WTC11 (cell line): Measurements from ENCODE around the gene WNT3A. TPM values are rescaled to one million over a fixed set of nuclear protein-coding genes. Genes with fewer than 3 reads are reported as not detected.
A peak's percentile ranks its signal among the peaks of the same experiment; 100 is the strongest.

Source experiments
- ATAC-seq: fragments of 200-7000 bp; cut with Tn5 transposase; 2 replicates; pipeline ENCODE4 v1.10.0; 2021; ENCODE audit warnings: mild to moderate bottlenecking, moderate library complexity
- CTCF ChIA-PET: fragments of 300-600 bp; sonication (Branson Sonifier 250); formaldehyde crosslinking; loops from one replicate; lab custom pipeline; 2021; ENCODE audit warnings: antibody characterized with exemption; lab: Charles Lee
- POLR2A ChIA-PET: fragments of 350-600 bp; sonication (Branson Sonifier 250); formaldehyde crosslinking; loops from one replicate; lab custom pipeline; 2021; ENCODE audit warnings: antibody characterized with exemption; lab: Charles Lee
- DNase-seq: peaks from one replicate; pipeline ENCODE4 v3.0.0; 2021; ENCODE audit warnings: low spot score
- H3K27ac Mint-ChIP-seq: 2 replicates; pipeline ENCODE4 v1.8.0; 2021; ENCODE audit warnings: mixed read lengths
- H3K27me3 Mint-ChIP-seq: 2 replicates; pipeline ENCODE4 v1.8.0; 2021; ENCODE audit warnings: low read depth, mild to moderate bottlenecking, moderate library complexity, mixed read lengths
- H3K36me3 Mint-ChIP-seq: 2 replicates; pipeline ENCODE4 v1.8.0; 2021; ENCODE audit warnings: mixed read lengths
- H3K4me1 Mint-ChIP-seq: 2 replicates; pipeline ENCODE4 v1.8.0; 2022; ENCODE audit warnings: mixed read lengths
- H3K4me3 Mint-ChIP-seq: 2 replicates; pipeline ENCODE4 v1.8.0; 2021; ENCODE audit warnings: mild to moderate bottlenecking, moderate library complexity, mixed read lengths
- H3K9me3 Mint-ChIP-seq: 2 replicates; pipeline ENCODE4 v1.8.0; 2021; ENCODE audit warnings: mixed read lengths
- FOXP1 ChIP-seq: sonication (generic); formaldehyde crosslinking; IDR thresholded peaks from 2 replicates; pipeline ENCODE4 v1.8.0; 2022; ENCODE audit warnings: missing genetic modification reagents, mild to moderate bottlenecking, moderate library complexity, borderline replicate concordance
- NFYB ChIP-seq: sonication (generic); formaldehyde crosslinking; conservative IDR thresholded peaks from 2 replicates; pipeline ENCODE4 v1.8.0; 2022; ENCODE audit warnings: low read depth, missing genetic modification reagents
- NR2C2 ChIP-seq: sonication (generic); formaldehyde crosslinking; IDR thresholded peaks from 2 replicates; pipeline ENCODE4 v1.8.0; 2022; ENCODE audit warnings: mild to moderate bottlenecking, missing genetic modification reagents
- RELA ChIP-seq: sonication (generic); formaldehyde crosslinking; IDR thresholded peaks from 2 replicates; pipeline ENCODE4 v1.8.1; 2022; ENCODE audit warnings: missing genetic modification reagents, mild to moderate bottlenecking, borderline replicate concordance
- SP1 ChIP-seq: sonication (generic); formaldehyde crosslinking; conservative IDR thresholded peaks from 2 replicates; pipeline ENCODE4 v1.8.1; 2022; ENCODE audit warnings: missing genetic modification reagents
- TP53 ChIP-seq: sonication (generic); formaldehyde crosslinking; IDR thresholded peaks from 2 replicates; pipeline ENCODE4 v1.8.1; 2023; ENCODE audit warnings: mild to moderate bottlenecking, missing genetic modification reagents
- ZBTB21 ChIP-seq: sonication (generic); formaldehyde crosslinking; IDR thresholded peaks from 2 replicates; pipeline ENCODE4 v1.8.1; 2023; ENCODE audit warnings: mild to moderate bottlenecking, missing genetic modification reagents, borderline replicate concordance
- ZNF232 ChIP-seq: sonication (generic); formaldehyde crosslinking; IDR thresholded peaks from 2 replicates; pipeline ENCODE4 v1.8.0; 2022; ENCODE audit warnings: mild to moderate bottlenecking, missing genetic modification reagents
- ZNF416 ChIP-seq: fragments of 250-450 bp; sonication (Bioruptor Pico); IDR thresholded peaks from 2 replicates; pipeline ENCODE4 v1.9.0; 2021; ENCODE audit warnings: mild to moderate bottlenecking, inconsistent platforms
- total RNA-seq: library from RNA; stranded (reverse); gene quantifications from 3 replicates; pipeline ENCODE4 v1.2.3, GENCODE V29; 2021
- TF ChIP-seq, protein P1 (sequence below): sonication (generic); formaldehyde crosslinking; IDR thresholded peaks from 2 replicates; pipeline ENCODE4 v1.8.1; 2023; ENCODE audit warnings: mild to moderate bottlenecking, missing genetic modification reagents
- TF ChIP-seq, protein P2 (sequence below): sonication (generic); formaldehyde crosslinking; IDR thresholded peaks from 2 replicates; pipeline ENCODE4 v1.8.0; 2022; ENCODE audit warnings: mild to moderate bottlenecking, missing genetic modification reagents
- TF ChIP-seq, protein P3 (sequence below): sonication (generic); formaldehyde crosslinking; IDR thresholded peaks from 2 replicates; pipeline ENCODE4 v1.8.0; 2023; ENCODE audit warnings: mild to moderate bottlenecking, missing genetic modification reagents
- TF ChIP-seq, protein P4 (sequence below): fragments of 250-450 bp; sonication (Bioruptor Pico); IDR thresholded peaks from 2 replicates; pipeline ENCODE4 v1.9.0; 2021; ENCODE audit warnings: mild to moderate bottlenecking
- TF ChIP-seq, protein P5 (sequence below): fragments of 200-600 bp; IDR thresholded peaks from 2 replicates; pipeline ENCODE4 v1.8.0; 2022; ENCODE audit warnings: antibody characterized with exemption

WNT3A gene
- total RNA-seq, 1 experiment from 2014 or later, result 0.17 TPM

DNA sequence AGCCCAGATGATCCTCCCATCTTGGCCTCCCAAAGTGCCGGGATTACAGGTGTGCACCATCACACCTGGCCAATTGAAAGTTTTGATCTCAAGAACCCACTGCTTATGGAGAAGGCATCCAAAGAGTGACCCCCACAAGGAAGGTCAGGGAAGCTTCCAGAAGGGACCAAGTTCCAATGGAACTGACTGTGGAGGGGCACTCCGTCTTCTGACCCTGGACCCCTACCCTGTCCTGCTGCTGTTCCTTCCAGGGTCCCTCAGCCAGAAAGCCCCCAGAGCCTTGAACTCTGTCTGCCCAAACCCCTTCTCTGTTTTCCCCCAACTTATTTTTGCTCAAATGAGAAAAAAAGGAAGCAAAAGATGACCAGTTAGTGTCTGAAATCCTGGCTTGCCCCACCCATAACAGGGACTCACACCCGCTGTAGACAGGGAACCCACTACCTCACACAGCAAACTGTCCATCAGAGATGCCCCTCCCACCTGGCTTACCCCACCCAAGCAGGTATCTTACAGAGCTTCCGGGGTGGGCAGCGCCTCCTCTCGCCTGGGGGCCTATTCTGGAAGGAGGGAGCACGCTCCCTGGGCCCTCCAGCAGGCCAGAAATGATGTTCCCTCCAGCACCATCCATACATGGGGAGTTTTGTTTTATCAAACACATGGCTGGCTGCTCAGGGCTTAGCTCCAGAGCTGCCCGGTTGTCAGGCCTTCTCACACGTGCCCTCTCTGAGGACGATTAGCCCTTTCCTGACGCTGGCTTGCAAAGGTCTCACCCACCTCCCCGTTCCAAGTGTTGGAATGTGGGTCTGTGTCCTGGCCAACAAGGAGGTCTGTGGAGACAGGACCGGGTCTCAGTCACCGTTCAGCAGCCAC is 3.1 kb upstream of the WNT3A start:
- TF ChIP-seq SP1, result no peak
- no peak for TF ChIP-seq NFYB (CRISPR knock-in tag)
- TF ChIP-seq, protein P1, sequence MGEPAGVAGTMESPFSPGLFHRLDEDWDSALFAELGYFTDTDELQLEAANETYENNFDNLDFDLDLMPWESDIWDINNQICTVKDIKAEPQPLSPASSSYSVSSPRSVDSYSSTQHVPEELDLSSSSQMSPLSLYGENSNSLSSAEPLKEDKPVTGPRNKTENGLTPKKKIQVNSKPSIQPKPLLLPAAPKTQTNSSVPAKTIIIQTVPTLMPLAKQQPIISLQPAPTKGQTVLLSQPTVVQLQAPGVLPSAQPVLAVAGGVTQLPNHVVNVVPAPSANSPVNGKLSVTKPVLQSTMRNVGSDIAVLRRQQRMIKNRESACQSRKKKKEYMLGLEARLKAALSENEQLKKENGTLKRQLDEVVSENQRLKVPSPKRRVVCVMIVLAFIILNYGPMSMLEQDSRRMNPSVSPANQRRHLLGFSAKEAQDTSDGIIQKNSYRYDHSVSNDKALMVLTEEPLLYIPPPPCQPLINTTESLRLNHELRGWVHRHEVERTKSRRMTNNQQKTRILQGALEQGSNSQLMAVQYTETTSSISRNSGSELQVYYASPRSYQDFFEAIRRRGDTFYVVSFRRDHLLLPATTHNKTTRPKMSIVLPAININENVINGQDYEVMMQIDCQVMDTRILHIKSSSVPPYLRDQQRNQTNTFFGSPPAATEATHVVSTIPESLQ (CRISPR knock-in tag), result no peak
- TF ChIP-seq, protein P2, sequence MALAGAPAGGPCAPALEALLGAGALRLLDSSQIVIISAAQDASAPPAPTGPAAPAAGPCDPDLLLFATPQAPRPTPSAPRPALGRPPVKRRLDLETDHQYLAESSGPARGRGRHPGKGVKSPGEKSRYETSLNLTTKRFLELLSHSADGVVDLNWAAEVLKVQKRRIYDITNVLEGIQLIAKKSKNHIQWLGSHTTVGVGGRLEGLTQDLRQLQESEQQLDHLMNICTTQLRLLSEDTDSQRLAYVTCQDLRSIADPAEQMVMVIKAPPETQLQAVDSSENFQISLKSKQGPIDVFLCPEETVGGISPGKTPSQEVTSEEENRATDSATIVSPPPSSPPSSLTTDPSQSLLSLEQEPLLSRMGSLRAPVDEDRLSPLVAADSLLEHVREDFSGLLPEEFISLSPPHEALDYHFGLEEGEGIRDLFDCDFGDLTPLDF (CRISPR knock-in tag), result no peak
- no peak for TF ChIP-seq ZNF416
- TF ChIP-seq ZNF232, result no peak
- TF ChIP-seq RELA (CRISPR knock-in tag), result no peak
- TF ChIP-seq, protein P3, sequence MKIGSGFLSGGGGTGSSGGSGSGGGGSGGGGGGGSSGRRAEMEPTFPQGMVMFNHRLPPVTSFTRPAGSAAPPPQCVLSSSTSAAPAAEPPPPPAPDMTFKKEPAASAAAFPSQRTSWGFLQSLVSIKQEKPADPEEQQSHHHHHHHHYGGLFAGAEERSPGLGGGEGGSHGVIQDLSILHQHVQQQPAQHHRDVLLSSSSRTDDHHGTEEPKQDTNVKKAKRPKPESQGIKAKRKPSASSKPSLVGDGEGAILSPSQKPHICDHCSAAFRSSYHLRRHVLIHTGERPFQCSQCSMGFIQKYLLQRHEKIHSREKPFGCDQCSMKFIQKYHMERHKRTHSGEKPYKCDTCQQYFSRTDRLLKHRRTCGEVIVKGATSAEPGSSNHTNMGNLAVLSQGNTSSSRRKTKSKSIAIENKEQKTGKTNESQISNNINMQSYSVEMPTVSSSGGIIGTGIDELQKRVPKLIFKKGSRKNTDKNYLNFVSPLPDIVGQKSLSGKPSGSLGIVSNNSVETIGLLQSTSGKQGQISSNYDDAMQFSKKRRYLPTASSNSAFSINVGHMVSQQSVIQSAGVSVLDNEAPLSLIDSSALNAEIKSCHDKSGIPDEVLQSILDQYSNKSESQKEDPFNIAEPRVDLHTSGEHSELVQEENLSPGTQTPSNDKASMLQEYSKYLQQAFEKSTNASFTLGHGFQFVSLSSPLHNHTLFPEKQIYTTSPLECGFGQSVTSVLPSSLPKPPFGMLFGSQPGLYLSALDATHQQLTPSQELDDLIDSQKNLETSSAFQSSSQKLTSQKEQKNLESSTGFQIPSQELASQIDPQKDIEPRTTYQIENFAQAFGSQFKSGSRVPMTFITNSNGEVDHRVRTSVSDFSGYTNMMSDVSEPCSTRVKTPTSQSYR (CRISPR knock-in tag), result no peak
- no peak for TF ChIP-seq ZBTB21 (CRISPR knock-in tag)
- TF ChIP-seq NR2C2 (CRISPR knock-in tag), result no peak
- TF ChIP-seq, protein P4, sequence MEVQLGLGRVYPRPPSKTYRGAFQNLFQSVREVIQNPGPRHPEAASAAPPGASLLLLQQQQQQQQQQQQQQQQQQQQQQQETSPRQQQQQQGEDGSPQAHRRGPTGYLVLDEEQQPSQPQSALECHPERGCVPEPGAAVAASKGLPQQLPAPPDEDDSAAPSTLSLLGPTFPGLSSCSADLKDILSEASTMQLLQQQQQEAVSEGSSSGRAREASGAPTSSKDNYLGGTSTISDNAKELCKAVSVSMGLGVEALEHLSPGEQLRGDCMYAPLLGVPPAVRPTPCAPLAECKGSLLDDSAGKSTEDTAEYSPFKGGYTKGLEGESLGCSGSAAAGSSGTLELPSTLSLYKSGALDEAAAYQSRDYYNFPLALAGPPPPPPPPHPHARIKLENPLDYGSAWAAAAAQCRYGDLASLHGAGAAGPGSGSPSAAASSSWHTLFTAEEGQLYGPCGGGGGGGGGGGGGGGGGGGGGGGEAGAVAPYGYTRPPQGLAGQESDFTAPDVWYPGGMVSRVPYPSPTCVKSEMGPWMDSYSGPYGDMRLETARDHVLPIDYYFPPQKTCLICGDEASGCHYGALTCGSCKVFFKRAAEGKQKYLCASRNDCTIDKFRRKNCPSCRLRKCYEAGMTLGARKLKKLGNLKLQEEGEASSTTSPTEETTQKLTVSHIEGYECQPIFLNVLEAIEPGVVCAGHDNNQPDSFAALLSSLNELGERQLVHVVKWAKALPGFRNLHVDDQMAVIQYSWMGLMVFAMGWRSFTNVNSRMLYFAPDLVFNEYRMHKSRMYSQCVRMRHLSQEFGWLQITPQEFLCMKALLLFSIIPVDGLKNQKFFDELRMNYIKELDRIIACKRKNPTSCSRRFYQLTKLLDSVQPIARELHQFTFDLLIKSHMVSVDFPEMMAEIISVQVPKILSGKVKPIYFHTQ, result no peak
- TF ChIP-seq FOXP1 (CRISPR knock-in tag), result no peak
- TF ChIP-seq TP53 (CRISPR knock-in tag), result no peak
- H3K27me3 Mint-ChIP-seq, result peaks cover 95% of the 10 kb centered on the region
- no peaks in the 10 kb centered on the region for H3K36me3 Mint-ChIP-seq
- POLR2A ChIA-PET, result interaction anchor here (0.5 kb wide), 1 partner anchor 403 kb away, joined by 8 read pairs; the partner anchor contains the start of gene TRIM11
- DNase-seq, result no peak
- H3K27ac Mint-ChIP-seq, result no peak overlapping the region
- H3K4me3 Mint-ChIP-seq, result no peak overlapping the region
- no peaks in the 10 kb centered on the region for H3K9me3 Mint-ChIP-seq
- CTCF ChIA-PET, result interaction anchor here (0.6 to 4.0 kb wide), 32 partner anchors 10 to 512 kb away, joined by 3 to 71 read pairs (median 6); partner anchors contain the start of genes ARF1, IBA57, TRIM11 and WNT9A
- peaks cover 34% of the 10 kb centered on the region for H3K4me1 Mint-ChIP-seq
- ATAC-seq, result no peak

DNA sequence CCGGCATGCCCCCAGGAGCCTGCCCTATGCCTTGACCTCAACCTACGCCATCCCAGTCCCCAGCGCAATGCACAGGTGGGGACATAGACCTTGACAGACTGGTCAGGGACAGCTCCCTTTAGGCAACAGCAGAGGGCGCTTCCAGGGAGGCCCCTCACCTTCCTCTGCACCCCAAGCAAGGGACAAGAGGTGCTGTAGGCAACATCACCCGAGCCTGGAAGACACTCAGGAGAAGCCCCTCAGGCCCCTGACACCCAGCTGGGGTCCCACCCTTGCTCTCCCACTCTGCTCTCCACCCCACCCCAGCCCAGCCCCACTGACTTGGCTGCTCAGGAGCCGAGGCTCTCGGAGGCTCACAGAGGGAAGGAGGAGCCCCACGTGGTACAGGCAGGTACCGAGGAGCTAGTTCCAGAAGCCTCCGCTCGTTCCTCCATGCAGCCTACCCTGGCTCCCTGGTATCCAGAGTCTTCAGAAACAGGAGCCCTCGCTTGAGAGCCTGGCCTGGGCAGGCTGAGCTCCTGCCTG is 2.4 kb upstream of the WNT3A start:
- DNase-seq (peak; percentile 50), ATAC-seq (peak; percentile 66)
- Mint-ChIP-seq H3K36me3 (no peaks in the 10 kb centered on the region), H3K27ac (no peak overlapping the region), H3K9me3 (no peaks in the 10 kb centered on the region), H3K4me3 (0 out of 2 replicates have a peak overlapping the region, but pooled peaks have one; percentile 33), H3K4me1 (peaks cover 35% of the 10 kb centered on the region), H3K27me3 (peaks cover 95% of the 10 kb centered on the region)
- ChIA-PET POLR2A (interaction anchor here (0.5 to 1.1 kb wide), 3 partner anchors 27 to 403 kb away, joined by 3 to 8 read pairs (median 5); partner anchors contain the start of gene TRIM11), CTCF (interaction anchor here (0.6 to 4.0 kb wide), 45 partner anchors 10 to 511 kb away, joined by 3 to 71 read pairs (median 6); partner anchors contain the start of genes ARF1, IBA57, TRIM11 and WNT9A)
- TF ChIP-seq, protein P5, sequence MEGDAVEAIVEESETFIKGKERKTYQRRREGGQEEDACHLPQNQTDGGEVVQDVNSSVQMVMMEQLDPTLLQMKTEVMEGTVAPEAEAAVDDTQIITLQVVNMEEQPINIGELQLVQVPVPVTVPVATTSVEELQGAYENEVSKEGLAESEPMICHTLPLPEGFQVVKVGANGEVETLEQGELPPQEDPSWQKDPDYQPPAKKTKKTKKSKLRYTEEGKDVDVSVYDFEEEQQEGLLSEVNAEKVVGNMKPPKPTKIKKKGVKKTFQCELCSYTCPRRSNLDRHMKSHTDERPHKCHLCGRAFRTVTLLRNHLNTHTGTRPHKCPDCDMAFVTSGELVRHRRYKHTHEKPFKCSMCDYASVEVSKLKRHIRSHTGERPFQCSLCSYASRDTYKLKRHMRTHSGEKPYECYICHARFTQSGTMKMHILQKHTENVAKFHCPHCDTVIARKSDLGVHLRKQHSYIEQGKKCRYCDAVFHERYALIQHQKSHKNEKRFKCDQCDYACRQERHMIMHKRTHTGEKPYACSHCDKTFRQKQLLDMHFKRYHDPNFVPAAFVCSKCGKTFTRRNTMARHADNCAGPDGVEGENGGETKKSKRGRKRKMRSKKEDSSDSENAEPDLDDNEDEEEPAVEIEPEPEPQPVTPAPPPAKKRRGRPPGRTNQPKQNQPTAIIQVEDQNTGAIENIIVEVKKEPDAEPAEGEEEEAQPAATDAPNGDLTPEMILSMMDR, result peak; percentile 45
- TF ChIP-seq FOXP1 (CRISPR knock-in tag), result no peak
